Activated CD8-positive, alpha-beta memory T cell treated with anti-CD3 and anti-CD28 coated beads for 36 hours (primary cell): Measurements from ENCODE around the gene HSDL1. TPM values are rescaled to one million over a fixed set of nuclear protein-coding genes. Genes with fewer than 3 reads are reported as not detected.
"Not testable (repeated sequence)": the region's sequence is repeated elsewhere in the genome, so short reads cannot be mapped to it uniquely, and the experiment has no call there.

Experiments
- CTCF ChIA-PET: fragments of 350-600 bp; sonication (Branson Sonifier 250); formaldehyde crosslinking; loops from one replicate; lab custom pipeline; 2021; ENCODE audit warnings: antibody characterized with exemption; lab: Charles Lee
- POLR2A ChIA-PET: fragments of 350-600 bp; sonication (Branson Sonifier 250); formaldehyde crosslinking; loops from one replicate; lab custom pipeline; 2021; ENCODE audit warnings: antibody characterized with exemption; lab: Charles Lee
- total RNA-seq, 2 experiments: library from RNA; stranded (reverse); gene quantifications; one replicate each; pipeline ENCODE4 v1.2.3, GENCODE V29; 2021

The HSDL1 gene
- total RNA-seq, 2 experiments from 2014 or later: 15.1 to 16.5 TPM

GRCh38 chr16:84119368-84119767, 25.6 kb downstream of the HSDL1 start:
- ChIA-PET CTCF (interaction anchor here (1.3 kb wide), 1 partner anchor 22 kb away, joined by 3 read pairs; no protein-coding TSS in a partner anchor), POLR2A (no interaction called here)

- POLR2A ChIA-PET: not testable (repeated sequence)
- CTCF ChIA-PET: interaction anchor here (0.6 to 2.0 kb wide), 3 partner anchors 26 to 58 kb away, joined by 3 to 7 read pairs (median 3); no protein-coding TSS in a partner anchor
Measured at GRCh38 chr16:84118315-84118714, 26.7 kb downstream of the HSDL1 start.

- CTCF ChIA-PET: interaction anchor here (1.0 to 2.6 kb wide), 7 partner anchors 24 to 366 kb away, joined by 3 to 21 read pairs (median 7); partner anchors contain the start of gene TAF1C
- POLR2A ChIA-PET: interaction anchor here (0.6 to 3.3 kb wide), 8 partner anchors 17 to 505 kb away, joined by 3 to 20 read pairs (median 4); partner anchors contain the start of genes DNAAF1 and HSDL1
Measured at GRCh38 chr16:84117494-84117843, 27.5 kb downstream of the HSDL1 start.

- ChIA-PET POLR2A (interaction anchor here (0.5 to 3.3 kb wide), 14 partner anchors 17 to 506 kb away, joined by 3 to 20 read pairs (median 4); partner anchors contain the start of genes DNAAF1, HSDL1 and TAF1C), CTCF (interaction anchor here (0.7 to 2.6 kb wide), 13 partner anchors 25 to 495 kb away, joined by 3 to 21 read pairs (median 3); partner anchors contain the start of genes DNAAF1, HSDL1 and TAF1C)
Measured at GRCh38 chr16:84116720-84117493, 28.1 kb downstream of the HSDL1 start, which contains the start of gene MBTPS1. TSS of gene MBTPS1 (minus strand) at chr16:84116942. CDS start at chr16:84101783, 15,159 bp downstream.

GRCh38 chr16:84115919-84116719, 28.9 kb downstream of the HSDL1 start:
- ChIA-PET POLR2A (interaction anchor here (0.7 to 3.3 kb wide), 10 partner anchors 16 to 216 kb away, joined by 3 to 20 read pairs (median 4); partner anchors contain the start of genes DNAAF1, HSDL1 and TAF1C), CTCF (interaction anchor here (0.7 to 2.6 kb wide), 14 partner anchors 15 to 496 kb away, joined by 3 to 21 read pairs (median 3); partner anchors contain the start of genes DNAAF1, HSDL1 and TAF1C)

GRCh38 chr16:84111949-84112348, 33.0 kb downstream of the HSDL1 start:
- POLR2A ChIA-PET: interaction anchor here (0.6 to 0.9 kb wide), 2 partner anchors 22 to 75 kb away, joined by 3 read pairs; partner anchors contain the start of gene TAF1C

GRCh38 chr16:84111525-84111924, 33.5 kb downstream of the HSDL1 start:
- ChIA-PET CTCF (interaction anchor here (3.0 kb wide), 1 partner anchor 75 kb away, joined by 9 read pairs; the partner anchor contains the start of gene TAF1C), POLR2A (interaction anchor here (0.6 to 0.9 kb wide), 2 partner anchors 22 to 75 kb away, joined by 3 read pairs; partner anchors contain the start of gene TAF1C)

More at GRCh38 chr16:84111949-84112348, 33.0 kb downstream of the HSDL1 start:
- CTCF ChIA-PET: interaction anchor here (0.6 to 3.0 kb wide), 2 partner anchors 45 to 75 kb away, joined by 3 to 9 read pairs; partner anchors contain the start of gene TAF1C

GRCh38 chr16:84110527-84110926, 34.5 kb downstream of the HSDL1 start:
- ChIA-PET POLR2A (no interaction called here), CTCF (no interaction called here)

GRCh38 chr16:84109598-84110335, 35.2 kb downstream of the HSDL1 start:
- CTCF ChIA-PET: no interaction called here
- POLR2A ChIA-PET: interaction anchor here (0.6 kb wide), 1 partner anchor 9 kb away, joined by 3 read pairs; no protein-coding TSS in a partner anchor

GRCh38 chr16:84107921-84108320, 37.1 kb downstream of the HSDL1 start:
- POLR2A ChIA-PET: no interaction called here
- CTCF ChIA-PET: interaction anchor here (2.6 kb wide), 1 partner anchor 79 kb away, joined by 8 read pairs; the partner anchor contains the start of gene TAF1C

- ChIA-PET CTCF (interaction anchor here (1.2 to 2.6 kb wide), 2 partner anchors 22 to 81 kb away, joined by 3 to 8 read pairs; partner anchors contain the start of gene TAF1C), POLR2A (no interaction called here)
Measured at GRCh38 chr16:84105948-84106740, 38.8 kb downstream of the HSDL1 start.

GRCh38 chr16:84105301-84105815, 39.6 kb downstream of the HSDL1 start:
- CTCF ChIA-PET: interaction anchor here (1.2 to 2.6 kb wide), 2 partner anchors 21 to 82 kb away, joined by 3 to 8 read pairs; partner anchors contain the start of gene TAF1C
- POLR2A ChIA-PET: no interaction called here

GRCh38 chr16:84104231-84104630, 40.7 kb downstream of the HSDL1 start:
- ChIA-PET CTCF (no interaction called here), POLR2A (no interaction called here)

- CTCF ChIA-PET: no interaction called here
- POLR2A ChIA-PET: no interaction called here
Measured at GRCh38 chr16:84103678-84104077, 41.3 kb downstream of the HSDL1 start.

- ChIA-PET CTCF (interaction anchor here (1.2 kb wide), 1 partner anchor 16 kb away, joined by 3 read pairs; no protein-coding TSS in a partner anchor), POLR2A (no interaction called here)
Measured at GRCh38 chr16:84098939-84099338, 46.0 kb downstream of the HSDL1 start.

- CTCF ChIA-PET: interaction anchor here (1.5 kb wide), 2 partner anchors 7 to 12 kb away, joined by 4 to 5 read pairs; no protein-coding TSS in a partner anchor
- POLR2A ChIA-PET: no interaction called here
Measured at GRCh38 chr16:84096447-84097005, 48.5 kb downstream of the HSDL1 start.
